DND-41 (cell line): ENCODE data around the gene MALAT1.

Experiments used
- ATAC-seq: fragments of 200-7000 bp; cut with Tn5 transposase; 3 replicates; pipeline ENCODE4 v1.9.1; 2021; ENCODE audit warnings: low read depth; ENCODE audit not compliant: insufficient read depth
- DNase-seq: peaks from one replicate; pipeline ENCODE4 v3.0.0-alpha.2; 2020
- H2AFZ ChIP-seq: 2 replicates; pipeline ENCODE4 v1.6.0; 2012; ENCODE audit warnings: low read depth, low read length
- H3K27ac ChIP-seq: 2 replicates; pipeline ENCODE4 v1.5.1; 2012; ENCODE audit warnings: low read length, inconsistent platforms
- H3K27me3 ChIP-seq: fragments of 200-600 bp; sonication (generic); 2 replicates; pipeline ENCODE4 v1.6.0; 2012; ENCODE audit warnings: low read length, mild to moderate bottlenecking, inconsistent platforms; ENCODE audit not compliant: insufficient read depth, poor library complexity
- H3K36me3 ChIP-seq: 2 replicates; pipeline ENCODE4 v1.5.1; 2012; ENCODE audit warnings: low read length, inconsistent platforms; ENCODE audit not compliant: insufficient read depth
- H3K4me1 ChIP-seq: 2 replicates; pipeline ENCODE4 v1.5.1; 2012; ENCODE audit warnings: mild to moderate bottlenecking, low read length; ENCODE audit not compliant: insufficient read depth
- H3K4me2 ChIP-seq: 2 replicates; pipeline ENCODE4 v1.6.0; 2012; ENCODE audit warnings: mild to moderate bottlenecking, moderate library complexity, low read length, inconsistent platforms; ENCODE audit not compliant: insufficient read depth
- H3K4me3 ChIP-seq, 2 experiments: fragments of 200-600 bp in 1 of 2; shearing (Covaris generic) in 1 of 2; 2 replicates each; pipeline ENCODE4 v1.5.1; 2012 to 2016; ENCODE audit warnings: inconsistent platforms in 2 of 2, low read length in 2 of 2, mild to moderate bottlenecking in 2 of 2, low read depth in 1 of 2, moderate library complexity in 1 of 2
- H3K79me2 ChIP-seq: 2 replicates; pipeline ENCODE4 v1.6.0; 2012; ENCODE audit warnings: low read length, inconsistent platforms; ENCODE audit not compliant: insufficient read depth
- H3K9ac ChIP-seq: 2 replicates; pipeline ENCODE4 v1.6.0; 2012; ENCODE audit warnings: low read depth, mild to moderate bottlenecking, inconsistent platforms, low read length, moderate library complexity
- H3K9me3 ChIP-seq: 2 replicates; pipeline ENCODE4 v1.5.1; 2012; ENCODE audit warnings: low read length, moderate library complexity, mild to moderate bottlenecking, inconsistent platforms; ENCODE audit not compliant: insufficient read depth, severe bottlenecking
- H4K20me1 ChIP-seq: 2 replicates; pipeline ENCODE4 v1.6.0; 2012; ENCODE audit warnings: low read length; ENCODE audit not compliant: insufficient read depth
- CTCF ChIP-seq: IDR thresholded peaks from 2 replicates; pipeline ENCODE4 v1.5.1; 2012; ENCODE audit warnings: borderline replicate concordance, low read length, moderate library complexity, mild to moderate bottlenecking; ENCODE audit not compliant: poor library complexity, severe bottlenecking; ENCODE audit errors: extremely low read depth
- EZH2 ChIP-seq: IDR thresholded peaks from 3 replicates; pipeline ENCODE4 v1.6.1; 2012; ENCODE audit warnings: borderline replicate concordance, low read depth, mild to moderate bottlenecking, moderate library complexity, low read length, inconsistent platforms; ENCODE audit not compliant: severe bottlenecking

MALAT1 gene

GRCh38 chr11:65538915-65539743 lies 40.3 kb downstream of the MALAT1 start:
- no peak for DNase-seq
- Histone ChIP-seq H3K9ac (no peak overlapping the region), H3K9me3 (no peaks in the 10 kb centered on the region), H3K27ac (no peak overlapping the region), H3K36me3 (peaks cover 31% of the 10 kb centered on the region), H3K4me2 (no peak overlapping the region), H3K79me2 (no peaks in the 10 kb centered on the region), H3K27me3 (no peaks in the 10 kb centered on the region), H3K4me1 (peaks cover 20% of the 10 kb centered on the region), H2AFZ (no peak overlapping the region), H4K20me1 (0 out of 2 replicates have a peak, but pooled peaks cover 4% of the 10 kb centered on the region), H3K4me3 (no peak overlapping the region)
- no peak for ATAC-seq
- no peak for TF ChIP-seq CTCF
- TF ChIP-seq EZH2, result no peak

GRCh38 chr11:65539744-65540289 lies 41.0 kb downstream of the MALAT1 start:
- Histone ChIP-seq H4K20me1 (0 out of 2 replicates have a peak, but pooled peaks cover 4% of the 10 kb centered on the region), H3K36me3 (peaks cover 31% of the 10 kb centered on the region), H3K27me3 (no peaks in the 10 kb centered on the region), H2AFZ (no peak overlapping the region), H3K4me3 (no peak overlapping the region; a peak in 1 of 4 replicates), H3K4me1 (peaks cover 20% of the 10 kb centered on the region), H3K4me2 (peak overlapping the region; percentile 65), H3K9me3 (no peaks in the 10 kb centered on the region), H3K27ac (no peak overlapping the region), H3K79me2 (no peaks in the 10 kb centered on the region), H3K9ac (no peak overlapping the region)
- no peak for TF ChIP-seq CTCF
- no peak for TF ChIP-seq EZH2
- peak; percentile 66 for ATAC-seq
- DNase-seq, result no peak

- DNase-seq, result peak; percentile 81
- Histone ChIP-seq H2AFZ (peak overlapping the region; percentile 68), H3K9ac (peak overlapping the region; percentile 38), H3K4me1 (peaks cover 20% of the 10 kb centered on the region), H3K27ac (peak overlapping the region; percentile 53), H3K4me2 (peak overlapping the region; percentile 65), H3K27me3 (no peaks in the 10 kb centered on the region), H3K79me2 (no peaks in the 10 kb centered on the region), H3K9me3 (no peaks in the 10 kb centered on the region), H3K36me3 (peaks cover 25% of the 10 kb centered on the region), H4K20me1 (0 out of 2 replicates have a peak, but pooled peaks cover under 1% of the 10 kb centered on the region), H3K4me3 (peak overlapping the region in 1 of 2 experiments; percentile 53; a peak in 2 of 4 replicates)
- ATAC-seq, result peak; percentile 76
- TF ChIP-seq CTCF (peak; percentile 91), EZH2 (no peak)
Measured at GRCh38 chr11:65540290-65541092, 41.6 kb downstream of the MALAT1 start.
